IMR-90 (cell line): ENCODE measurements around the gene PRCD. TPM values are rescaled to one million over a fixed set of nuclear protein-coding genes. Genes with fewer than 3 reads are reported as not detected.

Experiments
- ATAC-seq: fragments of 200-7000 bp; cut with Tn5 transposase; 2 replicates; pipeline ENCODE4 v1.9.1; 2020; ENCODE audit warnings: low read depth, mild to moderate bottlenecking, moderate library complexity
- BruUV-seq: library from RNA; stranded (reverse); fragments of 400-500 nt; replicated peaks from 2 replicates; lab custom pipeline; 2021; lab: Mats Ljungman, UMichigan
- CTCF ChIA-PET: fragments of 300-600 bp; formaldehyde crosslinking; extraction: SDS; loops from one replicate; lab custom pipeline; 2021; ENCODE audit warnings: antibody characterized with exemption; lab: Yijun Ruan, JAX
- POLR2A ChIA-PET: fragments of 300-600 bp; sonication (Branson Sonifier 250); formaldehyde crosslinking; loops from one replicate; lab custom pipeline; 2022; ENCODE audit warnings: antibody characterized with exemption; ENCODE audit not compliant: unreplicated experiment; lab: Charles Lee
- DNase-seq: peaks from one replicate; pipeline ENCODE4 v3.0.0; 2013
- H2AFZ ChIP-seq: replicated peaks from 2 replicates; pipeline ENCODE3; 2013; ENCODE audit warnings: low read length, mild to moderate bottlenecking; ENCODE audit not compliant: poor library complexity
- H2AK5ac ChIP-seq: 2 replicates; pipeline ENCODE4 v1.6.1; 2013; ENCODE audit warnings: low read depth, low read length, inconsistent platforms
- H2AK9ac ChIP-seq: replicated peaks from 2 replicates; pipeline ENCODE3; 2013; ENCODE audit warnings: mild to moderate bottlenecking, low read depth, low read length, moderate library complexity; ENCODE audit not compliant: poor library complexity
- H2BK120ac ChIP-seq: 2 replicates; pipeline ENCODE4 v1.6.1; 2013; ENCODE audit warnings: low read depth, low read length, inconsistent platforms
- H2BK15ac ChIP-seq: 3 replicates; pipeline ENCODE4 v1.6.1; 2013; ENCODE audit warnings: low read depth, low read length, inconsistent platforms
- H2BK20ac ChIP-seq: 2 replicates; pipeline ENCODE4 v1.6.1; 2013; ENCODE audit warnings: low read depth, mild to moderate bottlenecking, inconsistent platforms, low read length, moderate library complexity
- H2BK5ac ChIP-seq: 2 replicates; pipeline ENCODE4 v1.6.1; 2013; ENCODE audit warnings: mild to moderate bottlenecking, low read depth, low read length, inconsistent platforms; ENCODE audit not compliant: poor library complexity, severe bottlenecking
- H3K14ac ChIP-seq: replicated peaks from 2 replicates; pipeline ENCODE4 v1.6.1; 2013; ENCODE audit warnings: low read depth, low read length, inconsistent platforms
- H3K18ac ChIP-seq: 2 replicates; pipeline ENCODE4 v1.6.1; 2013; ENCODE audit warnings: low read depth, low read length, control low read depth
- H3K23ac ChIP-seq: 2 replicates; pipeline ENCODE4 v1.6.1; 2013; ENCODE audit warnings: low read depth, low read length, inconsistent platforms
- H3K27ac ChIP-seq: 2 replicates; pipeline ENCODE4 v1.5.1; 2013; ENCODE audit warnings: mild to moderate bottlenecking, control low read depth, low read length; ENCODE audit not compliant: insufficient read depth
- H3K27me3 ChIP-seq: 2 replicates; pipeline ENCODE4 v1.6.1; 2013; ENCODE audit warnings: low read length; ENCODE audit not compliant: control insufficient read depth, insufficient read depth
- H3K36me3 ChIP-seq: 2 replicates; pipeline ENCODE4 v1.6.1; 2013; ENCODE audit warnings: low read length, mixed read lengths; ENCODE audit not compliant: control insufficient read depth, insufficient read depth
- H3K4ac ChIP-seq: 2 replicates; pipeline ENCODE4 v1.6.1; 2013; ENCODE audit warnings: low read depth, low read length, inconsistent platforms
- H3K4me1 ChIP-seq: 2 replicates; pipeline ENCODE4 v1.6.1; 2013; ENCODE audit warnings: low read length, mixed read lengths; ENCODE audit not compliant: control insufficient read depth, insufficient read depth
- H3K4me2 ChIP-seq: 2 replicates; pipeline ENCODE4 v1.6.1; 2013; ENCODE audit warnings: low read depth, mild to moderate bottlenecking, control low read depth, low read length, moderate library complexity
- H3K4me3 ChIP-seq: 2 replicates; pipeline ENCODE4 v1.5.1; 2013; ENCODE audit warnings: low read depth, mild to moderate bottlenecking, control low read depth, low read length, moderate library complexity; ENCODE audit not compliant: insufficient read depth
- H3K56ac ChIP-seq: 2 replicates; pipeline ENCODE4 v1.6.1; 2013; ENCODE audit warnings: low read length, inconsistent platforms; ENCODE audit not compliant: insufficient read depth; ENCODE audit errors: extremely low read depth
- H3K79me1 ChIP-seq, 2 experiments: 2 replicates each; pipeline ENCODE4 v1.6.1; 2013; ENCODE audit warnings: low read length in 2 of 2, inconsistent platforms in 1 of 2, low read depth in 1 of 2
- H3K9ac ChIP-seq: 2 replicates; pipeline ENCODE4 v1.6.1; 2013; ENCODE audit warnings: low read depth, low read length, control low read depth
- H3K9me1 ChIP-seq: 2 replicates; pipeline ENCODE4 v1.6.1; 2013; ENCODE audit warnings: low read length, inconsistent platforms; ENCODE audit not compliant: insufficient read depth
- H3K9me3 ChIP-seq: 2 replicates; pipeline ENCODE4 v1.6.1; 2013; ENCODE audit warnings: low read length; ENCODE audit not compliant: control insufficient read depth, insufficient read depth
- H4K20me1 ChIP-seq: 2 replicates; pipeline ENCODE4 v1.6.1; 2013; ENCODE audit warnings: low read length, inconsistent platforms; ENCODE audit not compliant: insufficient read depth
- H4K5ac ChIP-seq: 2 replicates; pipeline ENCODE4 v1.6.1; 2013; ENCODE audit warnings: mild to moderate bottlenecking, low read depth, low read length, control low read depth
- H4K8ac ChIP-seq, 2 experiments: 2 replicates each; pipeline ENCODE4 v1.6.1; 2013; ENCODE audit warnings: low read depth in 2 of 2, low read length in 2 of 2, control low read depth in 1 of 2, inconsistent platforms in 1 of 2
- H4K91ac ChIP-seq: 2 replicates; pipeline ENCODE4 v1.6.1; 2013; ENCODE audit warnings: low read depth, low read length, inconsistent platforms; ENCODE audit not compliant: insufficient read depth
- FOS ChIP-seq: fragments of 150-350 bp; IDR thresholded peaks from 2 replicates; pipeline ENCODE4 v1.6.1; 2016; ENCODE audit warnings: low read depth, low read length
- MAZ ChIP-seq: IDR thresholded peaks from 2 replicates; pipeline ENCODE4 v1.6.1; 2012; ENCODE audit warnings: low read depth, mild to moderate bottlenecking, low read length, improper control_type of control experiment, moderate library complexity, borderline replicate concordance
- MXI1 ChIP-seq: IDR thresholded peaks from 2 replicates; pipeline ENCODE4 v1.6.1; 2012; ENCODE audit warnings: low read depth, mild to moderate bottlenecking, low read length, moderate library complexity, borderline replicate concordance
- NFE2L2 ChIP-seq: fragments of 150-350 bp; IDR thresholded peaks from 2 replicates; pipeline ENCODE4 v1.6.1; 2016; ENCODE audit warnings: low read depth, mild to moderate bottlenecking, low read length
- RCOR1 ChIP-seq: IDR thresholded peaks from 2 replicates; pipeline ENCODE4 v1.6.1; 2012; ENCODE audit warnings: mild to moderate bottlenecking, low read length, improper control_type of control experiment; ENCODE audit not compliant: insufficient replicate concordance
- RFX5 ChIP-seq: IDR thresholded peaks from 2 replicates; pipeline ENCODE4 v1.8.0; 2012; ENCODE audit warnings: low read depth, mild to moderate bottlenecking, low read length, moderate library complexity
- whole genome bisulfite sequencing, 2 experiments: methylation state at CpG; one replicate each; pipeline versions ENCODE4 v1.1.5 to v1.1.7; 2013; ENCODE audit warnings: missing lambda C conversion rate in 2 of 2; ENCODE audit not compliant: insufficient read length in 1 of 2; ENCODE audit errors: extremely low coverage in 2 of 2; 5-methylcytosine and 5-hydroxymethylcytosine counted together
- dilution Hi-C: fragments of 300-500 bp; cut with HindIII; formaldehyde crosslinking; loops from one replicate; pipeline ENCODE4 v1.14.3; 2018; ENCODE audit warnings: low sequenced_read_pairs; ENCODE audit not compliant: unreplicated experiment
- in situ Hi-C: fragments of 300-500 bp; cut with MboI; formaldehyde crosslinking; loops from 3 replicates; pipeline ENCODE4 v1.14.3; 2019; ENCODE audit warnings: low sequenced_read_pairs, inconsistent platforms, mixed read lengths
- intact Hi-C: fragments of 100-400 bp; cut with micrococcal nuclease; formaldehyde crosslinking; loops from 2 replicates; pipeline ENCODE4 v1.10.0; 2022
- polyA plus RNA-seq, 3 experiments: library from polyadenylated mRNA; depleted of rRNA; stranded (reverse); fragments of >200 nt; gene quantifications; 2 replicates each; pipeline ENCODE4 v1.2.3, GENCODE V29; 2012; ENCODE audit warnings: low replicate concordance in 1 of 3
- total RNA-seq: library from RNA; depleted of rRNA; stranded (reverse); fragments of >200 nt; gene quantifications from 2 replicates; pipeline ENCODE4 v1.2.3, GENCODE V29; 2012
- TF ChIP-seq, protein P1 (sequence below): conservative IDR thresholded peaks from 2 replicates; pipeline ENCODE4 v1.5.1; 2012; ENCODE audit warnings: mild to moderate bottlenecking, low read depth, low read length, improper control_type of control experiment
- TF ChIP-seq, protein P2 (sequence below): fragments of 150-350 bp; IDR thresholded peaks from 2 replicates; pipeline ENCODE4 v1.6.1; 2017; ENCODE audit warnings: mild to moderate bottlenecking, antibody characterized with exemption, low read length, low read depth

The PRCD gene
- total and polyA plus RNA-seq, 2 of the 4 experiments (the other 2 are of a cell fraction) = 0.32 TPM; not detected in 1

DNA sequence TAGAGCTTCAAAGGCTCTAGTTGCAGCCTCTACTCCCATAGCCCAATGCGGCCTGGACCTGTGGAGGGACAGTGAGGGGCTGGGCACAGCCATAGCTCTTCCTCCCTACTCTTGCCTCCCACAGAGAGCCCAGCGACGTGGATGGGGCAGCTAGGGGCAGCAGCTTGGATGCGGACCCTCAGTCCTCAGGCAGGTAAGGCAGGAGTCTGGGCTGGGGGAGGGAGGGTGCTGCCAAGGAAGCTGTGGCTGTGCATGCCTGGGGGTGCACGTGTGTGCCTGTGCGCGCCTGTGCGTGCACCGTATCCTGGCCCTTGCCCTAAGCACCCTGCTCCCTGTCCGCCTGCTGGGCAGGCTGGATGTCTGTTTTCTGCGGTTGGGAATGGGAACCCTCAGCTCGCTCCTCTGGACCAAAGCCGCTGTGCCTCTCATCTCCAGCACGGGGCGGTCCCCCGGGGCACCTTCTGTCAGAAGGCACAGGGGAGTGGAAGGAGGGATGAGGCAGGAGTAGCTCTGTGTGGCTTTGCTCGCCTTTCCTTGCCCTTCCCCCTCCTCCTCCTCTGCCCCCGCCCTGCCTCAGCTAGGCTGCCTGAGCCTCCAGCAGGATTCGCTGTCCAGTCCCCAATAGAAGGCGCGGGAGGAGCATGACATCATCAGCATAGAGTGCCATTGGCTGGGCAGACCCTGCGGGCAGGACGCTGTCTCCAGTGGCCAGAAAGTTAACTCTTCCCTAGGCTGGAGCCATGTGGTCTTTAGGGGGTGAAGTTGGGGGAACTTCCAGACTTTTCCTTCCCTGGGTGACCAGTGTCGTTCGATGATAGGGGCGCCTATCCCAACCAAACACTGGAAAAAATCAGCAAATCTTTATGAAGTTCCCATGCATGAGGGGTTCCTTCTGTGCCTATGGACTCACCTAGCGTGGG is 797 bp downstream of the PRCD start:
- Histone ChIP-seq H3K36me3 (no peaks in the 10 kb centered on the region; the same call in 1 of the 2 replicates), H3K4me1 (peaks cover 9% of the 10 kb centered on the region), H3K9ac (peak overlapping the region; percentile 62; the same call in 1 of the 2 replicates), H3K79me1 (no peaks in the 10 kb centered on the region; a peak in 1 of 4 replicates), H4K20me1 (no peaks in the 10 kb centered on the region), H2BK15ac (peak overlapping the region; percentile 92; the same call in 2 of the 3 replicates), H3K56ac (peak overlapping the region; percentile 66; the same call in 1 of the 2 replicates), H3K4me2 (peak overlapping the region; percentile 88), H3K23ac (peak overlapping the region; percentile 81), H2BK20ac (peak overlapping the region; percentile 60), H2AK5ac (peak overlapping the region; percentile 96), H4K91ac (peak overlapping the region; percentile 80), H2AFZ (peak overlapping the region; percentile 99), H3K9me1 (peaks cover 11% of the 10 kb centered on the region), H3K14ac (peak overlapping the region; percentile 93), H2AK9ac (peak overlapping the region; percentile 97), H3K9me3 (no peaks in the 10 kb centered on the region), H3K27ac (peak overlapping the region; percentile 62), H3K18ac (peak overlapping the region; percentile 47; the same call in 1 of the 2 replicates), H4K8ac (peak overlapping the region; percentile 64 to 97), H2BK120ac (peak overlapping the region; percentile 93), H3K27me3 (peaks cover 2% of the 10 kb centered on the region; the same call in 1 of the 2 replicates), H3K4ac (peak overlapping the region; percentile 94), H3K4me3 (peak overlapping the region; percentile 27; the same call in 1 of the 2 replicates), H2BK5ac (peak overlapping the region; percentile 61), H4K5ac (peak overlapping the region; percentile 91)
- no TSS peak for BruUV-seq
- ChIA-PET CTCF (interaction anchor here (0.7 to 1.7 kb wide), 4 partner anchors 11 to 218 kb away, joined by 3 to 18 read pairs (median 4); no protein-coding TSS in a partner anchor), POLR2A (interaction anchor here (0.7 kb wide), 1 partner anchor 21 kb away, joined by 3 read pairs; no protein-coding TSS in a partner anchor)
- peak; percentile 94 for DNase-seq
- WGBS, 2 experiments = 0% methylated on average over 3 of the region's 27 CpGs; no CpG with 5 or more reads in 1 of the 2 experiments
- dilution Hi-C loops = no loop called here
- intact Hi-C loops = no loop called here
- peak; percentile 98 for ATAC-seq
- TF ChIP-seq, protein P1, sequence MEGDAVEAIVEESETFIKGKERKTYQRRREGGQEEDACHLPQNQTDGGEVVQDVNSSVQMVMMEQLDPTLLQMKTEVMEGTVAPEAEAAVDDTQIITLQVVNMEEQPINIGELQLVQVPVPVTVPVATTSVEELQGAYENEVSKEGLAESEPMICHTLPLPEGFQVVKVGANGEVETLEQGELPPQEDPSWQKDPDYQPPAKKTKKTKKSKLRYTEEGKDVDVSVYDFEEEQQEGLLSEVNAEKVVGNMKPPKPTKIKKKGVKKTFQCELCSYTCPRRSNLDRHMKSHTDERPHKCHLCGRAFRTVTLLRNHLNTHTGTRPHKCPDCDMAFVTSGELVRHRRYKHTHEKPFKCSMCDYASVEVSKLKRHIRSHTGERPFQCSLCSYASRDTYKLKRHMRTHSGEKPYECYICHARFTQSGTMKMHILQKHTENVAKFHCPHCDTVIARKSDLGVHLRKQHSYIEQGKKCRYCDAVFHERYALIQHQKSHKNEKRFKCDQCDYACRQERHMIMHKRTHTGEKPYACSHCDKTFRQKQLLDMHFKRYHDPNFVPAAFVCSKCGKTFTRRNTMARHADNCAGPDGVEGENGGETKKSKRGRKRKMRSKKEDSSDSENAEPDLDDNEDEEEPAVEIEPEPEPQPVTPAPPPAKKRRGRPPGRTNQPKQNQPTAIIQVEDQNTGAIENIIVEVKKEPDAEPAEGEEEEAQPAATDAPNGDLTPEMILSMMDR = 0 out of 2 replicates have a peak, but pooled peaks have one; percentile 2
- TF ChIP-seq NFE2L2 (no peak), RFX5 (peak; percentile 46; the same call in 1 of the 2 replicates), MXI1 (peak; percentile 60; the same call in 1 of the 2 replicates), RCOR1 (no peak), FOS (peak; percentile 28; the same call in 1 of the 2 replicates), MAZ (peak; percentile 99)
- TF ChIP-seq, protein P2, sequence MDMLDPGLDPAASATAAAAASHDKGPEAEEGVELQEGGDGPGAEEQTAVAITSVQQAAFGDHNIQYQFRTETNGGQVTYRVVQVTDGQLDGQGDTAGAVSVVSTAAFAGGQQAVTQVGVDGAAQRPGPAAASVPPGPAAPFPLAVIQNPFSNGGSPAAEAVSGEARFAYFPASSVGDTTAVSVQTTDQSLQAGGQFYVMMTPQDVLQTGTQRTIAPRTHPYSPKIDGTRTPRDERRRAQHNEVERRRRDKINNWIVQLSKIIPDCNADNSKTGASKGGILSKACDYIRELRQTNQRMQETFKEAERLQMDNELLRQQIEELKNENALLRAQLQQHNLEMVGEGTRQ = peak; percentile 47; the same call in 1 of the 2 replicates
- in situ Hi-C loops = no loop called here
